Lower leg skin (tissue), 4 donors: ENCODE results near the gene SYVN1. TPM values are rescaled to one million over a fixed set of nuclear protein-coding genes. Genes with fewer than 3 reads are reported as not detected.

ENCODE experiments used
- DNase-seq, 2 donors: peaks; one replicate each; pipeline ENCODE4 v3.0.0-alpha.2; 2019; ENCODE audit warnings: low spot score in 2 of 2
- H3K4me3 ChIP-seq: fragments of 200-600 bp; sonication (generic); 2 replicates; pipeline ENCODE4 v1.5.1; 2017; ENCODE audit warnings: mild to moderate bottlenecking, low read depth; ENCODE audit not compliant: poor library complexity, severe bottlenecking
- POLR2A ChIP-seq, 2 donors: fragments of 450-650 bp; IDR thresholded peaks; one replicate each; pipeline ENCODE4 v1.6.1; 2016 to 2017; ENCODE audit warnings: antibody characterized with exemption in 2 of 2, mild to moderate bottlenecking in 1 of 2, moderate library complexity in 1 of 2
- WGBS, 2 donors: methylation state at CpG; one replicate each; pipeline ENCODE4 v1.1.5; 2018; 5-methylcytosine and 5-hydroxymethylcytosine counted together
- intact Hi-C: fragments of 100-400 bp; cut with DNase I; formaldehyde crosslinking; loops from one replicate; pipeline ENCODE4 v1.15.0; 2023; ENCODE audit warnings: low total_unique reads
- total RNA-seq, 4 donors: library from RNA; depleted of rRNA; stranded (reverse); fragments of >200 nt; gene quantifications; one replicate each; pipeline ENCODE4 v1.1.0, GENCODE V29; 2016
- TF ChIP-seq, protein P1 (sequence below), 3 donors: fragments of 450-650 bp; IDR thresholded peaks; one replicate each; pipeline ENCODE4 v1.5.1; 2016; ENCODE audit warnings: antibody characterized with exemption in 3 of 3, mild to moderate bottlenecking in 3 of 3, moderate library complexity in 2 of 3

Gene SYVN1
- total RNA-seq, 4 donors from 2014 or later = 21.9 to 60.3 (median 47.8) TPM

DNA sequence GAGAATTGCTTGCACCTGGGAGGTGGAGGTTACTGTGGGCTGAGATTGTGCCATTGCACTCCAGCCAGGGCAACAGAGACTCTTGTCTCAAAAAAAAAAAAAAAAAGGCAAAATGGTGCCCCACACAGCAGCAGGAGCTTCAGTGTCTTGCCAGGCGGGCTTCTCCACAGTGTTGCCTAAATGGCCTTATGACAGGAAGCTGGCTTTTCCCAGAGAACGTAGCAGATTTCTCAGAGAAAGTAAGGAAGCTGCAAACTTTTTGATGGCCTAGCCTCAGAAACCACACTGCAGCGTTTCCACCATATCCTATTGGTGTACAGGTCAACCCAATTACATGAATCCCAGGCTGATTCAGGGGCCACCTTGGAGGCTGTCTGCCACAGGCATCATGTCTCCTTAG is 23.0 kb upstream of the SYVN1 start:
- 76 to 83% methylated on average over 3 of the region's 3 CpGs for WGBS, 2 donors
- no peak for DNase-seq
- intact Hi-C loops = no loop called here
- H3K4me3 ChIP-seq = no peak overlapping the region
- TF ChIP-seq, protein P1, sequence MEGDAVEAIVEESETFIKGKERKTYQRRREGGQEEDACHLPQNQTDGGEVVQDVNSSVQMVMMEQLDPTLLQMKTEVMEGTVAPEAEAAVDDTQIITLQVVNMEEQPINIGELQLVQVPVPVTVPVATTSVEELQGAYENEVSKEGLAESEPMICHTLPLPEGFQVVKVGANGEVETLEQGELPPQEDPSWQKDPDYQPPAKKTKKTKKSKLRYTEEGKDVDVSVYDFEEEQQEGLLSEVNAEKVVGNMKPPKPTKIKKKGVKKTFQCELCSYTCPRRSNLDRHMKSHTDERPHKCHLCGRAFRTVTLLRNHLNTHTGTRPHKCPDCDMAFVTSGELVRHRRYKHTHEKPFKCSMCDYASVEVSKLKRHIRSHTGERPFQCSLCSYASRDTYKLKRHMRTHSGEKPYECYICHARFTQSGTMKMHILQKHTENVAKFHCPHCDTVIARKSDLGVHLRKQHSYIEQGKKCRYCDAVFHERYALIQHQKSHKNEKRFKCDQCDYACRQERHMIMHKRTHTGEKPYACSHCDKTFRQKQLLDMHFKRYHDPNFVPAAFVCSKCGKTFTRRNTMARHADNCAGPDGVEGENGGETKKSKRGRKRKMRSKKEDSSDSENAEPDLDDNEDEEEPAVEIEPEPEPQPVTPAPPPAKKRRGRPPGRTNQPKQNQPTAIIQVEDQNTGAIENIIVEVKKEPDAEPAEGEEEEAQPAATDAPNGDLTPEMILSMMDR (IDR thresholded peaks at IDR 0.05) = no peak
- TF ChIP-seq POLR2A (IDR thresholded peaks at IDR 0.05) = no peak

DNA sequence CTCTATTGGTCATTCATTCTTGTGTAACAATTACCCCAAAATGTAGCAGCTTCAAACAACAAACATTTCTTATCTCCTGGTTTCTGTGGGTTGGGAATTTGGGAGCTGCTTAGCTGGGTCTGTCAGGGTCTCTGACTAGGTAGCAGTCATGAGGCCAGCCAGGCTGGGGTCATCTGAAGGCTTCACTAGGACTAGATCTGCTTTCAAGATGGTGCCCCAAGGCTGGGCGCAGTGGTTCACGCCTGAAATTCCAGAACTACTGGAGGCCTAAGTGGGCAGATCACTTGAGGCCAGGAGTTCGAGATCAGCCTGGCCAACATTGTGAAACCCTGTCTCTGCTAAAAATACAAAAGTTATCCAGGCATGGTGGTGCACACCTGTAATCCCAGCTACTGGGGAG is 22.6 kb upstream of the SYVN1 start:
- WGBS, 2 donors = 81 to 92% methylated on average over 3 of the region's 3 CpGs
- no peak for DNase-seq

DNA sequence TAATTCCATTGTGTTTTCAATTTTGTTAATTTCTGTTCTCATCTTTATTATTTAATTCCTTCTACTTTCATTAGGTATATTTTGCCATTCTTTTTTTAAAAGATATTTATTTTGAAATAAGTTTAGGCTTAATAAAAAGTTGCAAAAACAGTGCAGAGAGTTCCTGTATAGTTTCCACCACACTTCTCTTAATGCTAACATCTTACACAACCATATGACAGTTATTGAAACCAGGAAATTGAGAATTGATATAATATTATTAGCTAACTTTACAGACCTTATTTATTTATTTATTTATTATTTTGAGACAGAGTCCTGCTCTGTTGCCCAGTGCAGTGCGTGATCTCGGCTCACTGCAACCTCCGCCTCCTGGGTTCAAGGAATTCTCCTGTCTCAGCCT is 21.9 kb upstream of the SYVN1 start:
- 98% methylated on average over 3 of the region's 3 CpGs for WGBS, 2 donors

More for the DNA sequence above, 22.6 kb upstream of the SYVN1 start:
- intact Hi-C loops = no loop called here
- no peak for TF ChIP-seq POLR2A (IDR thresholded peaks at IDR 0.05)
- TF ChIP-seq, protein P1 (IDR thresholded peaks at IDR 0.05) = no peak
- H3K4me3 ChIP-seq = no peak overlapping the region

DNA sequence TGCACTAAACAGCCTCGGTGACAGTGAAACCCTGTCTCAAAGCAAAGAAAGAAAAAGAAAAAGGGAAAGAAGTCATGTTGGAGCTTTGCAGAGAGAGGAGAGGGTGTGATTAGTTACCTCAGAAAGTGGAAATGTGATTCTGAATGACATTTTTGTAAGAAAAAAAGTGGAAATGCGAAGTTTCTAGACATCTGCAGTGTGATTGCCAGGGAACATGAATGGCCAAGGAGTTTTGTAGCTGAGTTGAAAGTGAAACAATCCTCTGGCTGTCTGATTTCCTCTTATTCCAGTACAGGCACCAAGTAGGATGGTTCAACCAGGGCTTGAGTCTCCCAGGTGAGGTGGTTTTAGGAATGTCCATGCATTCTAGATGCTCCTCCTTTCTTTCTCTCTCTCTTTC is 17.8 kb upstream of the SYVN1 start:
- DNase-seq = no peak
- no peak overlapping the region for H3K4me3 ChIP-seq
- intact Hi-C loops = no loop called here
- no peak for TF ChIP-seq POLR2A (IDR thresholded peaks at IDR 0.05)
- TF ChIP-seq, protein P1 (IDR thresholded peaks at IDR 0.05) = no peak
- WGBS, 2 donors = 64 to 68% methylated on average over 2 of the region's 2 CpGs

More for the DNA sequence above, 21.9 kb upstream of the SYVN1 start:
- TF ChIP-seq, protein P1 (IDR thresholded peaks at IDR 0.05) = no peak
- TF ChIP-seq POLR2A (IDR thresholded peaks at IDR 0.05) = no peak
- no peak overlapping the region for H3K4me3 ChIP-seq
- intact Hi-C loops = no loop called here
- DNase-seq = no peak

DNA sequence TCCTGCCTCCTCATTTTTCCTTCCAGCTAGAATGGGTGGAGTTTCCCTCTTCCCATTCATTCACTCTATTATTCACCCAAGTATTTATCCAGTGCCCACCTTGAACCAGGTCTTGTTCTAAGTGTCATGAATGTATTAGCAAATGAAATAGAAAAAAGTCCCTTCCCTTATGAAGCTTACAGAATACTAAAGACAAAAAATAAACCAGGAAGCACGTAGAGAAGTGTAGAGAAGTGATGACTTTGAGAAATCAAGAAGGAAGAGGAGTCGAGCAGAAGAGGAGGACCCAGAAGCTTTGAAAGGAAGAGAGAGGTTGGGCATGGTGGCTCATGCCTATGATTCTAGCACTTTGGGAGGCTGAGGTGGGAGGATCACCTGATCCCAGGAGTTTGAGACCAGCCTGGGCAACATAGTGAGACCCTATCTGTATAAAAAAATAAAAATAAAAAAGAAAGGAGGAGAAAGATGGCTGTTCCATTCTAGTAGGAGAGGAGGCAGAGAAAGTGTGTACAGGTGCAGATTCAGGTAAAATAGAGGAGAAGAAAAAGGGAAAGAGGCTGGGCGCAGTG is 17.1 kb upstream of the SYVN1 start:
- 70 to 72% methylated on average over 3 of the region's 3 CpGs for WGBS, 2 donors
- TF ChIP-seq POLR2A (IDR thresholded peaks at IDR 0.05) = no peak
- TF ChIP-seq, protein P1 (IDR thresholded peaks at IDR 0.05) = no peak
- no peak for DNase-seq
- intact Hi-C loops = no loop called here
- H3K4me3 ChIP-seq = no peak overlapping the region
